IPS-NIHi7 (cell line): ENCODE data around the gene NMUR1.
A peak's percentile ranks its signal among the peaks of the same experiment; 100 is the strongest.

ENCODE experiments used
- DNase-seq: peaks from one replicate; pipeline ENCODE4 v3.0.0; 2012; ENCODE audit warnings: mixed read lengths; ENCODE audit errors: extremely low spot score

The NMUR1 gene

GRCh38 chr2:231554327-231554726, 24.1 kb upstream of the NMUR1 start:
- DNase-seq: no peak

- DNase-seq: no peak
These were observed 22.5 kb upstream of the NMUR1 start for GRCh38 chr2:231552752-231553151.

GRCh38 chr2:231549446-231550239, 19.4 kb upstream of the NMUR1 start:
- no peak for DNase-seq

DNA sequence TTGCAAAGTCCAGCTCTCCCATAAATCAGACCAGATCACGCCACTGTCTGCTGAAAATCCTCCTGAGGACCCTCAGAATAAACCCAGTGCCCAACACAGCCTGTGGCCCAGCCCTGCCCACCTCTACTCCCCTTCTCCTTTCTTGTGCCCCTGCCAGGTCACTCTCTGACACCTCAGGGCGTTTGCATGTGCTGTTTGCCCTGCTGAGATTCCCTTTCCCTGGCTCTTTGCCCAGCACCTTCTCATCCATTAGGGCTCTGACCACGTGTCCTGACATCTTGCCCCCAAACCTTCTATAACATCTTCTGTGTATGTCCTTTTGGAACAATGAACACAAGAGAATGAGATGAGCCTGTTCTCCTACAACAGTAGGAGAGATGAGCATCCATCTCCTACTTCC, 18.5 kb upstream of the NMUR1 start:
- no peak for DNase-seq

DNA sequence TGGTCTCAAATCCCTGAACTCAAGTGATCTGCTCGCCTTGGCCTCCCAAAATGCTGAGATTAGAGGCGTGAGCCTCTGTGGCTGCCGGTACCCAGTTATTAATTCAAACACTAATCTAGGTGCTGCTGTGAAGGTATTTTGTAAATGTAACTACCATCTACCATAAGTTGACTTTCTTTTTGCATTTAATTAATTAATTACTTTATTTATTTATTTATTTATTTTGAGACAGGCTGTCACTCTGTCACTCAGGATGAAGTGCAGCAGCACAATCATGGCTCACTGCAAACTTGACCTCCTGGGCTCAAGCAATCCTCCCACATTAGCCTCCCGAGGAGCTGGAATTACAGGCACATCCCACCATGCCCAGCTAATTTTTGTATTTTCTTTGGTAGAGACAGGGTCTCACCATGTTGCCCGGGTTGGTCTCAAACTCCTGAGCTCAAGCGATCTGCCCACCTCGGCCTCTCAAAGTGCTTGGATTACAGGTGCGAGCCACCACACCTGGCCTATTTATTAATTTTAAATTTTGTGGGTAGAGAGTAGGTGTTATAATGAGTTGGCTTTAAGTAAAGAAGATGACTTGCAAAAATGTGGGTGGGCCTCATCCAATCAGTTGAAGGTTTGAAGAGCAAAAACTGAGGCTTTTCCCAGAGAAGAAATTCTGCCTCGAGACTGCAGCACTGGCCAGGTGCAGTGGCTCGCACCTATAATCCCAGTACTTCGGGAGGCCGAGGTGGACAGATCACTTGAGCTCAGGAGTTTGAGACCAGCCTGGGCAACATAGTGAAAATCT, 17.3 kb upstream of the NMUR1 start:
- no peak for DNase-seq

GRCh38 chr2:231546014-231546715, 15.9 kb upstream of the NMUR1 start:
- no peak for DNase-seq

GRCh38 chr2:231545105-231545902, 15.1 kb upstream of the NMUR1 start:
- DNase-seq: no peak

GRCh38 chr2:231542136-231542535, 11.9 kb upstream of the NMUR1 start:
- DNase-seq: no peak

DNA sequence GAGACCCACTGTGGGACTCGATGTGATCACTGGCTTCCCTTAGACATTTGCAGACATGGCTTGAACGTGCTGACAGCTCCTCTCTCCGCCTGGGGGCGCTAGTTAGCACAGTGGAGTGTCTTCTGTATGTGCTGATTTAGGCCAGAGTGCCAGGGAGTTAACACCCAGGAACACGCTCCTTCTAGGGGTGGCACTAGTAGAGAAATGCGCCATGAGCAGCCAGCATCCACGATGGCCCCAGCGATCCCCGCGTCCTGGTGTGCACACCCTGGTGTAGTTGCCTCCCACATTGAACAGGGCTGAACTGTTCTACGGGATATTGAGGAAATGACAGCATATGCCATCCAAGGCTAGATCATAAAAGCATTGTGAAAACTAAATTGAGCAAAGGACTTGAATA, 11.4 kb upstream of the NMUR1 start:
- peak; percentile 87 for DNase-seq

- no peak for DNase-seq
These were observed 9.7 kb upstream of the NMUR1 start for GRCh38 chr2:231539991-231540390.

DNA sequence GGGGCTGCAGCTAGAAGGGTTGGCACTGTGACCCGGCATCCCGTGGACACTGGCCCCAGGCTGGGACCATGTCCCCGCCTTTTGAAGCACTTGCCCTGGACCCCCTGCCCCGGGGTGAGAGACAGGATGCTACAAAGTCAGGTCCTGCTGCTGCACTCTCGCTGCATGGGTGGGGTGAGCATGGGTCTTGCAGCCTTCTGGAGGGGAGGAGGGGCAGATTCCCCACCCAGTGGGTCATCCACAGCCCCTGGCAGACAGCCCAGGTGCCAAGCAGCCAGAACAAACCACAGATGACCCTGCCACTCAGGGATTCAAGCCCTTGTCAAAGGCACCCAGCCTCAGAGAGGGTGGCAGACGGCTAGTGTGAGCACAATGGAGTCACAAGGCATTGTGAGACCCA, 5.7 kb upstream of the NMUR1 start:
- DNase-seq: no peak

GRCh38 chr2:231533777-231534125, 3.5 kb upstream of the NMUR1 start:
- no peak for DNase-seq

- no peak for DNase-seq
These were observed 3.0 kb upstream of the NMUR1 start for GRCh38 chr2:231533086-231533776.

DNA sequence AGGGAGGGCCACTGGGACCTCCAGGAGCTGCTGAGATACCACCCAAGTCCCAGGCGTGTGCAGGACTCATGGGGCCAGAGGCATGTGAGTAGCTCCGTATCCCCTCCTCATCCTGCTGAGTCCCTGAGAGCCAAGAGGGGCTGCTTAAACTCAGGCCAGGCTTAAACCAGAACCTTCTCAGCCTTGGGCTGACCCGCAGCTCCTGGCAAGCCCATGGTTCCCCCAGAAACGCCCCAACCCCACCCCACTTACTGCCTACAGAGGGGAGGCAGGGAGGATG, 2.5 kb upstream of the NMUR1 start:
- no peak for DNase-seq

DNA sequence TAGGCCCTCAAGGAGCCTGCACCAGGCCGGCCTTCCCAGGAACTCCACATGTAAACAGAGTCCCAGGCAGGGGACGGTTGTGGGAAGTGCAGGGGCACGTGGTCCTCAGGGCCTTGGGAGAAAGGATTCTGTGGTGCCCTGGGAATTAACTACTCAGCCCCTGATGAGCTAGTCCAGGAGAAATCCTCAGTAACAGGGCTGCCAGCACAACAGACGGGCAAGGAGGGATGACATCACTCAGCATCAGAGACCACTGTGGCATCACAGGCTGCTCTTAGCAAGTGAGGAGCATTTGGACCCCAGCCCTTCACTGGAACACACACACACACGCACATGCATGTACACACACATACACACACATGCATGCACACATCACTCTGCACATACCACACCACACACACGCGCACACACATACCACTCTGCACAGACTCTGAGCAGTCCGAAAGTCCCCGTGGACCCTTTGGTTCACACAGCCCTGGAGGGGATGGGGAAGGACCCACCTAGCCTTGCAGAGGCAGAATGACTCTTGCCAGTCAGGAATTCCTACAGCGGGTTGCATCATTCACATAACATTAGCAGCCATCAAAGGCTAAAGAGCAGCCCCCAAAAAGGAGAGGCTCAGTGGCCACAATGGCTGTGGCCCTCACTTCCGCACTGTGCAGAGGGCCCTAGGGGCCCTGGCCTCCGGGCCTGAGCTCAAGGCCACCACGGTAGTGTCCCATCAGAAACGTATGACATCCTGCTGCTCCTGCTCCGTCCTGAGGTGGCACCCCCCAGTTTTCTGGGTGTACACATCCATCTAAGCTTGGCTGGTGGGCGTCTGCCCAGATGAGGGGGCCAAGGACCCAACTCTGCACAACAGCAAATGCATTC, 1.9 kb upstream of the NMUR1 start:
- DNase-seq: no peak

GRCh38 chr2:231531466-231531865, 1.2 kb upstream of the NMUR1 start:
- DNase-seq: no peak

GRCh38 chr2:231528636-231529030, 1.6 kb downstream of the NMUR1 start:
- no peak for DNase-seq

- no peak for DNase-seq
These were observed 2.1 kb downstream of the NMUR1 start for GRCh38 chr2:231527955-231528635.

DNA sequence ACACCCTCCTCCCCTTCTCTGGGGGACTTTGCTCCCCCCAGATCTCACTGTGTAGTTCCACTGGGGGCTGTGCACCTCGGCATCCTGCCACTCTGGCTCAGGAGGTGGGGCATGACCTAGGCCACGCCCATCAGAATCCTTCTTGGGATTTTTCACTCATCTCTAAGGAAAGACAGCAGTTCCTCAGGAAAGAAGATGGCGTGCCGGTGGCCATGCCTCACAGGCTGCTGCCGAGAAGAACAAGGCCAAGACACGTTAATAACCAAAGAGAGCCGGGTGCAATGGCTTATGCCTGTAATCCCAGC, 3.2 kb downstream of the NMUR1 start:
- peak; percentile 40 for DNase-seq
